Measurements from ENCODE around the gene EHD4.

DNA sequence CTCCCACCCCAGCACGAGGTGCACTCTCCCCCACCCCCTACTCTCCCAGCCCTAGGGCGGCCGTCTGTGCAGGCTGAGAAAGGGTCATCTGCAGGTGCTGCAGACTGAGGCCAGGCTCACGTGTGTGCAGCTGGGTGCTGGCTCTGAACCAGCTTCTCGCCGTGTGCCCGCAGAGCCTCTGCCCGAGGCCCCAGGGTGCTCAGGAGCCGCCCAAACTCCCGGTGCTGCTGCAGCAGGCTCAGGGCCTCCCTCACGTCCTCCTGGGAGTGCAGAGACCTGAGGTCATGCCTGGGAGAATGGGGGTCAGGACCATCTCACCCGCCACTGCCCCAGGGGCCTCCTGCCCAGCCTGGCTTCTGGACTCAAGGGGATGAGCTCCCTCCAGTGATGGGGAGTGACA is 95.7 kb downstream of the EHD4 start:
- TF ChIP-seq, protein P1, sequence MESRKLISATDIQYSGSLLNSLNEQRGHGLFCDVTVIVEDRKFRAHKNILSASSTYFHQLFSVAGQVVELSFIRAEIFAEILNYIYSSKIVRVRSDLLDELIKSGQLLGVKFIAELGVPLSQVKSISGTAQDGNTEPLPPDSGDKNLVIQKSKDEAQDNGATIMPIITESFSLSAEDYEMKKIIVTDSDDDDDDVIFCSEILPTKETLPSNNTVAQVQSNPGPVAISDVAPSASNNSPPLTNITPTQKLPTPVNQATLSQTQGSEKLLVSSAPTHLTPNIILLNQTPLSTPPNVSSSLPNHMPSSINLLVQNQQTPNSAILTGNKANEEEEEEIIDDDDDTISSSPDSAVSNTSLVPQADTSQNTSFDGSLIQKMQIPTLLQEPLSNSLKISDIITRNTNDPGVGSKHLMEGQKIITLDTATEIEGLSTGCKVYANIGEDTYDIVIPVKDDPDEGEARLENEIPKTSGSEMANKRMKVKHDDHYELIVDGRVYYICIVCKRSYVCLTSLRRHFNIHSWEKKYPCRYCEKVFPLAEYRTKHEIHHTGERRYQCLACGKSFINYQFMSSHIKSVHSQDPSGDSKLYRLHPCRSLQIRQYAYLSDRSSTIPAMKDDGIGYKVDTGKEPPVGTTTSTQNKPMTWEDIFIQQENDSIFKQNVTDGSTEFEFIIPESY (IDR thresholded peaks at IDR 0.05; ENCODE audit: borderline replicate concordance, low read depth): no peak
- TF ChIP-seq CHD2 (IDR thresholded peaks at IDR 0.05; ENCODE audit: low read length, partially characterized antibody): no peak
- TF ChIP-seq FOSL2 (IDR thresholded peaks at IDR 0.05; ENCODE audit: borderline replicate concordance, low read depth): no peak
- no peak for TF ChIP-seq TAF1 (IDR thresholded peaks at IDR 0.05; ENCODE audit: borderline replicate concordance, low read depth, low read length)
- no peak for TF ChIP-seq MEF2A (IDR thresholded peaks at IDR 0.05; ENCODE audit: borderline replicate concordance, low read depth)
- TF ChIP-seq, protein P2, sequence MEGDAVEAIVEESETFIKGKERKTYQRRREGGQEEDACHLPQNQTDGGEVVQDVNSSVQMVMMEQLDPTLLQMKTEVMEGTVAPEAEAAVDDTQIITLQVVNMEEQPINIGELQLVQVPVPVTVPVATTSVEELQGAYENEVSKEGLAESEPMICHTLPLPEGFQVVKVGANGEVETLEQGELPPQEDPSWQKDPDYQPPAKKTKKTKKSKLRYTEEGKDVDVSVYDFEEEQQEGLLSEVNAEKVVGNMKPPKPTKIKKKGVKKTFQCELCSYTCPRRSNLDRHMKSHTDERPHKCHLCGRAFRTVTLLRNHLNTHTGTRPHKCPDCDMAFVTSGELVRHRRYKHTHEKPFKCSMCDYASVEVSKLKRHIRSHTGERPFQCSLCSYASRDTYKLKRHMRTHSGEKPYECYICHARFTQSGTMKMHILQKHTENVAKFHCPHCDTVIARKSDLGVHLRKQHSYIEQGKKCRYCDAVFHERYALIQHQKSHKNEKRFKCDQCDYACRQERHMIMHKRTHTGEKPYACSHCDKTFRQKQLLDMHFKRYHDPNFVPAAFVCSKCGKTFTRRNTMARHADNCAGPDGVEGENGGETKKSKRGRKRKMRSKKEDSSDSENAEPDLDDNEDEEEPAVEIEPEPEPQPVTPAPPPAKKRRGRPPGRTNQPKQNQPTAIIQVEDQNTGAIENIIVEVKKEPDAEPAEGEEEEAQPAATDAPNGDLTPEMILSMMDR (IDR thresholded peaks at IDR 0.05): no peak
- no peak for TF ChIP-seq EP300 (IDR thresholded peaks at IDR 0.05; ENCODE audit: borderline replicate concordance in 1 of 2, low read depth in 1 of 2, low read length in 1 of 2)

All from SK-N-SH (cell line).